K562 (cell line): ENCODE results near the gene GALNT5. TPM values are rescaled to one million over a fixed set of nuclear protein-coding genes. Genes with fewer than 3 reads are reported as not detected.

Experiments
- AFF4 ChIP-seq: sonication (generic); formaldehyde crosslinking; IDR thresholded peaks from 2 replicates; pipeline ENCODE4 v1.8.0; 2023; ENCODE audit warnings: mild to moderate bottlenecking, missing genetic modification reagents
- CBX5 ChIP-seq: IDR thresholded peaks from 2 replicates; pipeline ENCODE4 v1.6.1; 2014; ENCODE audit warnings: low read depth, borderline replicate concordance
- CC2D1A ChIP-seq: fragments of 450-650 bp; IDR thresholded peaks from 2 replicates; pipeline ENCODE4 v1.6.1; 2017; ENCODE audit warnings: mild to moderate bottlenecking
- CCNT2 ChIP-seq: IDR thresholded peaks from 2 replicates; pipeline ENCODE4 v1.6.1; 2011; ENCODE audit warnings: borderline replicate concordance, low read depth, mild to moderate bottlenecking, moderate library complexity, mixed read lengths, low read length; ENCODE audit not compliant: insufficient read length; ENCODE audit errors: extremely low read depth
- CHCHD3 ChIP-seq: fragments of 250-450 bp; sonication (Bioruptor Pico); IDR thresholded peaks from 2 replicates; pipeline ENCODE4 v2.1.2; 2022; ENCODE audit warnings: mild to moderate bottlenecking
- CTCFL ChIP-seq: IDR thresholded peaks from 2 replicates; pipeline ENCODE4 v1.6.1; 2011; ENCODE audit warnings: borderline replicate concordance, low read depth, mild to moderate bottlenecking, moderate library complexity, low read length; ENCODE audit not compliant: insufficient read depth, poor library complexity, severe bottlenecking
- ILK ChIP-seq: fragments of 450-650 bp; IDR thresholded peaks from 2 replicates; pipeline ENCODE4 v1.6.1; 2016; ENCODE audit warnings: missing genetic modification characterization, low read depth, mild to moderate bottlenecking, missing compliant biosample characterization, moderate library complexity, borderline replicate concordance
- KLF1 ChIP-seq: fragments of 450-650 bp; IDR thresholded peaks from 2 replicates; pipeline ENCODE4 v1.6.1; 2016; ENCODE audit warnings: missing genetic modification characterization, missing compliant biosample characterization
- NELFE ChIP-seq: IDR thresholded peaks from 2 replicates; pipeline ENCODE4 v1.6.1; 2011; ENCODE audit warnings: mild to moderate bottlenecking; ENCODE audit not compliant: insufficient read depth, insufficient read length
- NFATC3 ChIP-seq: fragments of 450-650 bp; IDR thresholded peaks from 2 replicates; pipeline ENCODE4 v1.6.1; 2017; ENCODE audit warnings: mild to moderate bottlenecking
- NR2C2 ChIP-seq, 2 experiments: fragments of 200-800 bp in 1 of 2; sonication (Bioruptor generic) in 1 of 2; sonication (generic) in 1 of 2; formaldehyde crosslinking in 1 of 2; IDR thresholded peaks; 2 replicates each; pipeline versions ENCODE4 v1.6.1 to v1.8.0; 2016 to 2022; ENCODE audit warnings: mild to moderate bottlenecking in 1 of 2, missing compliant biosample characterization in 1 of 2, missing genetic modification characterization in 1 of 2, missing genetic modification reagents in 1 of 2
- RAD21 ChIP-seq, 2 experiments: fragments of 250-450 bp in 1 of 2; fragments of 450-650 bp in 1 of 2; sonication (Bioruptor Pico) in 1 of 2; formaldehyde crosslinking in 1 of 2; IDR thresholded peaks in 1 of 2; conservative IDR thresholded peaks in 1 of 2; 2 replicates each; pipeline versions ENCODE4 v1.4.0 to v1.8.0; 2020 to 2022; ENCODE audit warnings: mild to moderate bottlenecking in 2 of 2, moderate library complexity in 1 of 2
- RFX5 ChIP-seq: IDR thresholded peaks from 2 replicates; pipeline ENCODE4 v1.6.1; 2011; ENCODE audit warnings: low read depth, mild to moderate bottlenecking, improper control_type of control experiment, low read length
- SAP30 ChIP-seq: fragments of 200-600 bp; sonication (generic); IDR thresholded peaks from 2 replicates; pipeline ENCODE4 v1.6.1; 2012; ENCODE audit warnings: borderline replicate concordance, low read depth, mild to moderate bottlenecking, moderate library complexity, low read length, control low read depth, inconsistent platforms; ENCODE audit not compliant: insufficient read depth, poor library complexity, severe bottlenecking
- TARDBP ChIP-seq: fragments of 450-650 bp; IDR thresholded peaks from 2 replicates; pipeline ENCODE4 v1.6.1; 2016
- ZKSCAN8 ChIP-seq: fragments of 200-800 bp; sonication (Bioruptor generic); IDR thresholded peaks from 2 replicates; pipeline ENCODE4 v1.6.1; 2016; ENCODE audit warnings: missing genetic modification characterization, missing compliant biosample characterization
- ZNF143 ChIP-seq: sonication (generic); formaldehyde crosslinking; IDR thresholded peaks from 2 replicates; pipeline ENCODE4 v1.9.0; 2022; ENCODE audit warnings: mild to moderate bottlenecking, missing genetic modification reagents
- ZNF217 ChIP-seq: sonication (generic); formaldehyde crosslinking; IDR thresholded peaks from 2 replicates; pipeline ENCODE4 v1.8.0; 2022; ENCODE audit warnings: mild to moderate bottlenecking, missing genetic modification reagents
- polyA plus RNA-seq, 8 experiments: library from polyadenylated mRNA; depleted of rRNA in 4 of 8; stranded (reverse) in 5 of 8; unstranded in 3 of 8; fragments of >200 nt; fragmentation: Nextera tagmentation in 2 of 8; fragmentation: Illumina TruSeq in 1 of 8; extraction: Ambion mirVana in 2 of 8; extraction: Trizol in 1 of 8; gene quantifications; 2 replicates each; pipeline versions ENCODE4 v1.2.1 to v1.2.3, GENCODE V29; 2011 to 2014; ENCODE audit warnings: inconsistent platforms in 1 of 8, missing spikeins in 1 of 8
- total RNA-seq, 7 experiments: library from RNA; depleted of rRNA in 6 of 7; stranded (reverse); fragments of >200 nt in 6 of 7; fragmentation: Illumina TruSeq in 2 of 7; extraction: Trizol in 2 of 7; gene quantifications; 2 replicates each; pipeline versions ENCODE4 v1.2.1 to v1.2.3, GENCODE V29; 2011 to 2021; ENCODE audit warnings: low replicate concordance in 1 of 7
- TF ChIP-seq, protein P1 (sequence below): IDR thresholded peaks from 2 replicates; pipeline ENCODE4 v1.6.1; 2011; ENCODE audit not compliant: insufficient read length; ENCODE audit errors: extremely low read depth

The GALNT5 gene
- total and polyA plus RNA-seq, 9 of the 15 experiments (the other 6 are each of a cell fraction or from before 2014, with no cell fraction given): 21.6 to 73.0 (median 54.7) TPM

DNA sequence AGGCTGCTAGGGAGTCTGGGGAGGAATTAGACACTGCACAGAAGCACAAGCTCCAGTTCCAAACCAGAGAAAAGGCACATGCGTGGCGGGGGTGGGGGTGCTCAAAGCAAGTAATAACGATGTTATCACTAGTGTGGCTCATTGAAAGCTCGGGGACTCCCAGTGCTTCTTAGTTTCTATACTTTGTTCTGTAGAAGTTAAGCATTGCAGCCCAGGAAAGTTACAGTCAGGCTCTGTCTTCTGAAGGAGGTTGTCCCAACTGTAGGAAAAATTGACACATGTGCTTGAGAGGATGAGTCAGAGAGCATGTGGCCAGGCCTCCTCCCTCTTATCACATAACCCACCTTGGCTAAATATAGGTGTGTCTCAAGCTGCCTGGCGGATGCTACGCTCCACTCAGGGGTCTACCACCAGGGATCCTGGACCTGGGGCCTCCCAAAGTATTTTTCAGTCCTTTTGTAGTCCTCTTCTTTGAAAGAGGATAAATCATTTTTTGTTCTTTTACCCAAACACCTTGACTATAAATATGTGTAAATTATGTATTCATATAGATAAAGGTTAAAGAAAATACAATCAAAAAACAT lies 3.8 kb downstream of the GALNT5 start (continued):
- TF ChIP-seq CTCFL (peak; percentile 45), AFF4 (peak; percentile 98), CCNT2 (peak; percentile 97), RAD21 (CRISPR knock-in tag; conservative IDR thresholded peaks at IDR 0.05 in 1 of 2, IDR thresholded peaks at IDR 0.05 in 1 of 2) (peak; percentile 16 to 41; a peak in 3 of 4 replicates), CC2D1A (peak; percentile 69; the same call in 1 of the 2 replicates), SAP30 (peak; percentile 44), ILK (tag) (no peak), CHCHD3 (peak; percentile 83; the same call in 1 of the 2 replicates), NELFE (no peak), RFX5 (no peak), KLF1 (tag) (peak; percentile 99), ZNF217 (CRISPR knock-in tag) (no peak), TARDBP (peak; percentile 15; the same call in 1 of the 2 replicates), NFATC3 (peak; percentile 99), NR2C2 (CRISPR knock-in tag; IDR thresholded peaks at IDR 0.05) (no peak), NR2C2 (tag; IDR thresholded peaks at IDR 0.05) (peak; percentile 65), ZKSCAN8 (no peak; the same call in 1 of the 2 replicates), ZNF143 (CRISPR knock-in tag) (no peak), CBX5 (no peak)
- TF ChIP-seq, protein P1, sequence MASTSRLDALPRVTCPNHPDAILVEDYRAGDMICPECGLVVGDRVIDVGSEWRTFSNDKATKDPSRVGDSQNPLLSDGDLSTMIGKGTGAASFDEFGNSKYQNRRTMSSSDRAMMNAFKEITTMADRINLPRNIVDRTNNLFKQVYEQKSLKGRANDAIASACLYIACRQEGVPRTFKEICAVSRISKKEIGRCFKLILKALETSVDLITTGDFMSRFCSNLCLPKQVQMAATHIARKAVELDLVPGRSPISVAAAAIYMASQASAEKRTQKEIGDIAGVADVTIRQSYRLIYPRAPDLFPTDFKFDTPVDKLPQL: peak; percentile 54
